MM.1S (cell line): ENCODE results near the gene VGLL4.

Source experiments
- CTCF ChIP-seq: fragments of 300-600 bp; sonication (generic); IDR thresholded peaks from 2 replicates; pipeline ENCODE4 v1.5.1; 2016; ENCODE audit warnings: antibody characterized with exemption, low read length, mixed read lengths
- EZH2 ChIP-seq: fragments of 300-600 bp; sonication (generic); optimal IDR thresholded peaks from 2 replicates; pipeline ENCODE3; 2017; ENCODE audit warnings: low read depth, mild to moderate bottlenecking, antibody characterized with exemption, low read length, mixed read lengths
- EZH2phosphoT487 ChIP-seq: fragments of 300-600 bp; sonication (generic); IDR thresholded peaks from 2 replicates; pipeline ENCODE4 v1.6.1; 2018; ENCODE audit warnings: antibody characterized with exemption, low read length

DNA sequence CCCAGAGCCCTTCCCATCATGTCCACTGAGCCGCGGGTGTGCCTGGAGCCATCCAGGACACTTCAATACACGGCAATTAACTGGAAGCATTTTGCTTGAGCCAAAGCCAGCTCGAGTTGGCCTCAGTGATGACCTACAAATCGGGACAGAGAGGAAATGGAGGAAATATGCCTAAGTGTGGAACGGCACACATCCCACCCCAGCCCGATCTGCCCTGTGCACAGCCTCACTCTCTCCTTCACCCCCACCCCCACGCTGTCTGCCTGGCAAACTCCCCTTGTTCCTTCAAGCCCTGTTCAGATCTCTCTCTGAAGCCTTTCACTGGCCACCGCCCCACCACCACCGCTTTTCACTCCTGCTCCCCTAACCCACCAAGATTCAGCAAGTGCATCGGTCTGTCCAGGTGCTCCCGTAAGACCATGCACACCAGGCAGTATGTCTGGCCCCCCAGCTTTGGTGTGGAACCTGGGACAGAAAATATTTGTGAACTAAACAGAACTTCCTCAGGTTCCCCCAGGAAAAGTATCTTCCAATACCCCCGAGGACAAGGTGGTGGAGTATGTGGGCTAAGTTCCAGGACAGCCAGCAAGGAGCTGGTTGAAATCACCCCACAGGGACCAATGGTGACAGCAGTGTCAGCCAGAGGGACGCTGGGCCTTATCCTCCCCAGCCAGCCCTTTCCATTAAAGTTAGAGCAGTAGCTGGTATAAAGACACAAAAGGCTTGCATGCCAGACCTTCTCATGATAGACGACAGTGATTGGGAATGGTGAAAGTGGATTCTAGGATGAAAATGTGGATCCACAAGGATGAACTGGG lies 83.7 kb downstream of the VGLL4 start:
- TF ChIP-seq CTCF: no peak
- no peak for TF ChIP-seq EZH2
- TF ChIP-seq EZH2phosphoT487: no peak
